NCI-H510A treated with DMSO at 0.1 percent for 48 hours (cell line): ENCODE measurements around the gene DMPK.
A peak's percentile ranks its signal among the peaks of the same experiment; 100 is the strongest.

Experiments used
- DNase-seq: peaks from one replicate; lab custom pipeline; 2025; lab: John Stamatoyannopoulos, UW

Gene DMPK, protein sequence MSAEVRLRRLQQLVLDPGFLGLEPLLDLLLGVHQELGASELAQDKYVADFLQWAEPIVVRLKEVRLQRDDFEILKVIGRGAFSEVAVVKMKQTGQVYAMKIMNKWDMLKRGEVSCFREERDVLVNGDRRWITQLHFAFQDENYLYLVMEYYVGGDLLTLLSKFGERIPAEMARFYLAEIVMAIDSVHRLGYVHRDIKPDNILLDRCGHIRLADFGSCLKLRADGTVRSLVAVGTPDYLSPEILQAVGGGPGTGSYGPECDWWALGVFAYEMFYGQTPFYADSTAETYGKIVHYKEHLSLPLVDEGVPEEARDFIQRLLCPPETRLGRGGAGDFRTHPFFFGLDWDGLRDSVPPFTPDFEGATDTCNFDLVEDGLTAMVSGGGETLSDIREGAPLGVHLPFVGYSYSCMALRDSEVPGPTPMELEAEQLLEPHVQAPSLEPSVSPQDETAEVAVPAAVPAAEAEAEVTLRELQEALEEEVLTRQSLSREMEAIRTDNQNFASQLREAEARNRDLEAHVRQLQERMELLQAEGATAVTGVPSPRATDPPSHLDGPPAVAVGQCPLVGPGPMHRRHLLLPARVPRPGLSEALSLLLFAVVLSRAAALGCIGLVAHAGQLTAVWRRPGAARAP

GRCh38 chr19:45782162-45782691 is at the start of gene DMPK:
Gene DMPK, minus strand, starts transcription at chr19:45782490. Its CDS starts 138 bp downstream, at chr19:45782352.
- DNase-seq = no peak

DNA sequence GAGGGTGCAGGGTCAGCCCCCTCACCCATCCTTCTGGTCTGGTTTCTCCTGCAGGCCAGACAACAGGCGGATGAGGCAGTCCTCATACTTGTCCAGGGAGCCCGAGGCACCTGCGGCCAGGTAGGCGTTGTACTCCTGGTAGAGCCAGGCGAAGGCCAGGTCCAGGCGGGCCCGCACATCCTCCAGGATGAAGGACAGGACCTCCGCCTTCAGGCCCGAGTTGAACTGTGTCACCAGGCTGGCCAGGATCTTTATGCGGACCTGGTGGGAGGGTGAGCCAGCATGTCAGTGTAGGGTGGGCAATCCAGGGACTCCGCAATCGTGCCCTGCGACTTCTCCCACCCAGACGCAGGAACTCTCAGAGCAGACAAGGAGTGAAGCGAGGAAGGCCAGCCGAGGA is 46.7 kb upstream of the DMPK start:
- DNase-seq = no peak

DNA sequence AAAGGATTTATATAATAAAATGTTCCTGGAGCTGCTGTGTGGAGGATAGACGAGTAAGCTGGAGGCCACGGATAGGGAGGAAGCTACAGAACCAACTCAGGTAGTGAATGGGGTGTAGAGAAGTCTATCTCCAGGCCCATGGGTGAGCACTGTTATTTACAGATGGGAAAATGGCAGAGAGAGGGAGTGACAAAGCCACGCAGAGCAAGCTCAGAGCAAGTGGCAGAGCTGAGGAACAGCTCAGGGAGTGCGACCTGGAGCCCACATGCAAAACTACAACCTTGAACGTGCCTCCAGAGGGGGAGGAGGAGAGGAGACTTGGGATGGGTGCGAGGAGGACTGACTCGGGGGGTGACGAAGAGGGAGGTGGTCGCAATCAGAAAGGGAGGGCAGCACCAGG is 46.2 kb upstream of the DMPK start:
- DNase-seq = no peak

DNA sequence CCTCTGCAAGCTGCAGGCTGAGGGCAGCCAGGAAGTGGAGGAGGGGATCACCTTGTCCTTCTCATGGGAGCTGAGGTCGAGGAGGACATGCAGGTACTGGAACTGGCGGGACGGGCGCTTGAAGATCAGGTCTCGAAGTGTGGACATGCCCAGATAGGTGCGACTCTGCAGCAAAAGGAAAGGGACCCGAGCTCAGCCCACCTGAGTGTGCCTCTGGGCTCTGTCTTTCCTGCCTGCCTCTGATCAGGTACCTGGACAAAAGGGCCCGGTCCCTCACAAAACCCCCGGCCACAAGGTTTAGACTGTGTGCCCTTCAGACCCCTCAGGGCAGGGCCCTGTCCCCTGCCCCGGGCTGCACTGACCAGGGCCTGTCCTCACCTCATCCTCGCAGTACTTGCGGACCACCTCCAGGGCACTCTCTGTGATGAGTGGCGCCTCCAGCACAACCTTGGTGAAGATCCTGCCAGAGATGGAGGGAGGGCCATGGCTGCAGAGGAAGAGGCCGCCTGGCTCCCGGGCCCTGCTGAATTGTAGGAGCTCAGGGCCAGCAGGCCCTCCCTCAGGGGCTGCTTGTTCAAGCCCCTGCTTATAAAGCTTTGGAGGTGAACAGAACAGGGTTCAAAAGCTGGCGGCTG is 45.3 kb upstream of the DMPK start:
- DNase-seq = no peak

- no peak for DNase-seq
Observed at GRCh38 chr19:45826934-45827333, 44.6 kb upstream of the DMPK start.

GRCh38 chr19:45825917-45826893 is 43.9 kb upstream of the DMPK start:
- no peak for DNase-seq

- no peak for DNase-seq
Observed at GRCh38 chr19:45825263-45825605, 42.9 kb upstream of the DMPK start.

DNA sequence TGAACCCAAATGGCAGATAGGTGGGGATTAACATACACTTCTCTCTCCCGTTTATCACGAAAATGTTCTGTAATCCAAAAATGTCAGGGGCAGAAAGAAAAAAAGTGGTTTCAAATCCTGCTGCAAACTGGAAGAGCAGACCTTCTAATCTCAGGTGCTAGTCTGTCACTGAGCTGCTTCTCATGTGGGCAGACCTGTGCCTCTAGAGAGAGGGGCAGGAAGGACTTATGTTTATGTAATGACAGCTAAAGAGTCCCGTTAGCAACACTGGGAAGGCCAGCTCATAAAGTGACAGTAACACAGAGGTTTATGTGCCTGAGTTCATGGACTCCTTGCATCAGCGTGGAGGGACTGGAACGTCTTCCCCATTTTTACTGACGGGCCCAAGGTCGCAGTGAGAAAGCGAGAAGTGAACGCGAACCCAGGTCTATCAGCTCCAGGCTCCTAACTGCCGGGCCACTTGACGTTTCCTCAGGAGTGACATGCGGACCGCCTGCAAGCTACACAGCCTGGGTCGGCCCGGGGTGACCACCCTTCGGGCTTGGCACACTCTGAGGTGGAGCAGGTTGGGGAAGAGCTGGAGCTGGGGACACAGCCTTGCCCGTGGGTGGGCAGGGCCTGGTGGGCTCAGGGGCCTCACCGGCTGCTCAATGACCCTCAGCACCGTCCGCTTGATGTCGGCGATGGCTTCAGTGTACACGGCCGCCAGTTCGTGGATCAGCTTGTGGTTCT is 42.4 kb upstream of the DMPK start:
- DNase-seq = peak; percentile 43

GRCh38 chr19:45824041-45824471 is 41.8 kb upstream of the DMPK start:
- peak; percentile 85 for DNase-seq

GRCh38 chr19:45823182-45823581 is 40.9 kb upstream of the DMPK start:
- no peak for DNase-seq

DNA sequence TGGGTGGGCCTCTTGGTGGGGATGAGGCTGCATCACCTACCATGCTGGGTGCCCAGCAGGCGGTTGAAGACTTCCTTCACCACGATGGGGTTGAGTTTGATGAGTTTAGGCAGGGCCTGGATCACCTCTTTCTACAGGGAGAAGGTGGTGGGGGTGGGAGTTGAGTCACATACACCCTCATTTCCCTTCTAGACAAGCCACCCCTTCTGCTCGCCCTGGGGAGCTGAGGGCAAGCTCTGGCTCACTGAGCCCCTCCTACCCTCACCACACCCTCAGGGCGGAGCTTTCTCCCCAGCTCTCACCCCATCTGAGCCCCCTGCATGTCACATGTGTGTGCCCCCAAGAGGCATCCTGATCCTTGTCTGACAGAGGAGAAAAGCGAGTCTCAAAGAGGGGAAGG is 40.4 kb upstream of the DMPK start:
- no peak for DNase-seq

DNA sequence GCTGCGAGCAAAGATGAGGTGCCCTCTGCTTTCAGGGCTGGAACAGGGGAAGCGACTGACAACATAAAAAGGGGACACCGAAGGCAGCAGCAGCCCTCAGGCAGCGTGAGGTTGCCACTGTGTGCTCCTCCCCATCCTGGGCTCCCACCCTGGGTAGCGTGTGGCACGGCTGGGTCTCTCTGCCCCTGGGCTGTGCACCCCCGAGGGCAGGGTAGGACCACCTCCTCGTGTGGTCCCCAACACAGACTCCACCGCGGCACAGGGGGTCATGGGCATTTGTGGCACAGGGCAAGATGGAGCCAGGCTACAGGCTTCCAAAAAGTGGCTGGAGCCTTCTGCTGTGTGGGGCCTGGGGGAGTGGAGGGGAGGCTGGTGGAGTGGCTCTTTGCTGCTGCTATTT is 39.3 kb upstream of the DMPK start:
- no peak for DNase-seq

- DNase-seq = peak; percentile 45
Observed at GRCh38 chr19:45821103-45821521, 38.8 kb upstream of the DMPK start.

DNA sequence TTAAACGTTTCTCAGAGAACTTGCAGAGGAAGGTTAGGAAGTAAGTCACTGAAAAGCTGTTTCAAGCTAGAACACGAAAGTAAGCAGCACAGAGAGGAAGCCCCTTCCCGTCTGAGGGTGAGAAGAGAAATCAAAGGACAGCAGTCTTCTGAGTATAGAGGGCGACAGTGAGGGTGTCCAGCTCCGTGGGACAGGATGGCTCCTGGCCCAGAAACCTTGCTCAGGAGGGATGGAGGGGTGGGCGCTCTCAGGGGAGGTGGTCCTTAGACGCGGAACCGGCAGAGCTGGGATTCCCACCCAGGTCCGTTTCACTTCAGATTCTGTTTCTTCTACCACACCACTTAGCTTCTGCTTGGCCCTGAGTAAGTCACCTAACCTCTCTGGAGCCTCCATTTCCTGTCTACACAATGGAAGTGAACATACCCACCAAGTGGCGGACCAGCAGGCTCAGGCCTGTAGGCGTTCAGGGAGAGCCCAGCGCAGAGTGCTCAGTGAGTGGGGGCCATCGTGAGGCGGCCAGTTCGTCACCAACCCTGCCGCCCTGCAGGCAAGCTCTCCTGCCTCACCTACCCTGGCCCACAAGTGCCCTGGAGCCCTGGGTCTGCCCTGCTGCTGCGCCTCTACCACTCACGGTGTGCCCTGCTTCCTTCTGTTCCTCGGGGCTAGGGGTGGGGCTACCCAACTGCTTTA is 38.3 kb upstream of the DMPK start:
- no peak for DNase-seq

GRCh38 chr19:45819769-45820168 is 37.5 kb upstream of the DMPK start:
- DNase-seq = no peak

GRCh38 chr19:45817725-45818301 is 35.5 kb upstream of the DMPK start:
- DNase-seq = peak; percentile 50

DNA sequence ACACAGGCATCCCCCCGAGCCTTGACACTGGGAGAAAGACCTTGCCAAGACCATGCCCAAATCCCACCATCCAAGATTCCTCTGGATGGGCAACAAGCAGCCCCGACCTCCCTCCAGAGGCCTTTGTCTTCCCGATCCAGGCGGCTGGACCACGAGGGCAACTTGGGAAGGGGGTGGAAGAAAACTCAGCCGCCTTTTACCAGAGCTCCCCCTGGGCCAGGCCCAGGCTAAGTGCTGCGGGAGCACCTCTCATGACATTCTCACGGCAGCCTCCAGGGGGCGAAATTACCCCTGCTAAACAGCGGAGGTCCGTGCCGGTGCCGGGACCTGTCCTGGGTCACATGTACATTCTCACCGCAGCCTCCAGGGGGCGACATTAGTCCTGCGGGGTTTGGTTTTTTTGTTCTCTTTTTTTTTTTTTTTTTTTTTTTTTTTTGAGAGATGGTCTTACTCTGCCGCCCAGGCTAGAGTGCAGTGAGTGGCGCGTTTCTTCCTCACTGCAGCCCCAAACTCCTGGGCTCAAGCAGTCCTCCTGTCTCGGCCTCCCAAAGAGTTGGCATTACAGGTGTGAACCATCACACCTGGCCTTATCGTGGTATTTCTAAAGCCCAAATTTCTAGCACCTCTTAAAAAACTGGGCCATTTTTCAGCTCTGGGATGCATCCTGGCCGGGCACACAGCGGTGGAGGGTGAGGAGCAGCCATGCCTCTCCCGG is 34.9 kb upstream of the DMPK start:
- DNase-seq = peak; percentile 84

DNA sequence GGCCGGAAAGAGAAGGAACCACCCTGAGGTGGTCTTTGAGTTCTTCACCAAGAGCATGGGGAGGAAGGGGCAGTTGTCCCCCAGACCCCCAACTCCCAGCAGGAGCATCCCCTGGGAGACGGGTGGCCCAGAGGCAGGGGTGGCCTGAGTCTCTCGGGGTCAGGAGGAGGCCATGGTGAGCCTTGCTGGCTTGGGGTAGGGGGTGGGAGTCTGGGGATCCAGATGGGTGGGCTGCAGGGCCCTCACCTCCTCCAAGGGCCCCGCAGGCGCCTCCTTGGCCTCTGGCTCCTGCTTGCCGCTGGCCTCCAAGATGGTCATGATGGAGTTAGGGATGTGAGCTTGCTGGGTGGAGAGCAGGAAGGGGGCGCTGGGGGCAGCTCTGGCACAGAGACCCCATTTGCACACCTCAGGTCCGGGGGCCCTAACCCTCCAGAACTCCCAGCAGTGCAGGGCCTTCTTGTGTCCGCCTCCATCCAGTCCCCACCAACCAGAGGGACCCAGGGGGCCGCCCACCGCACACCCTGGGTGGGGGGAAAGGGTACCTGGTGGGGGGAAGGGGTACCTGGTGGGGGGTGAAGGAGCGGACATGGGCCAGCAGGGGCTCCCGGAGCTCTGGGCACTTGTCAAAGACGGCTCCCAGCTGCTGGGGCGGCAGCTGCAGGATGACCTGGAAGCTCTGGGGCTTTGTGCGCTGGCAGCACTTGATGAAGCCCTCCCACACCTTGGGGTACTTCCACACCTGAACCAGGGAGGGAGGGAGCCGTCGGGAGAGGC is 34.1 kb upstream of the DMPK start:
- no peak for DNase-seq
